A549 (cell line): ENCODE data around the gene SCN3B. TPM values are rescaled to one million over a fixed set of nuclear protein-coding genes. Genes with fewer than 3 reads are reported as not detected.

Experiments used
- ATAC-seq, 2 experiments: fragments of 200-7000 bp in 1 of 2; fragments of >200 bp in 1 of 2; cut with Nextera tagmentation in 1 of 2; cut with Tn5 transposase in 1 of 2; 3 replicates each; pipeline versions ENCODE4 v1.8.0 to v1.9.1; 2018 to 2020; ENCODE audit warnings: mild to moderate bottlenecking in 1 of 2, moderate library complexity in 1 of 2
- CTCF ChIA-PET: fragments of 300-600 bp; sonication (Branson Sonifier 250); formaldehyde crosslinking; extraction: SDS; loops from one replicate; lab custom pipeline; 2021; ENCODE audit warnings: antibody characterized with exemption, inconsistent platforms; lab: Yijun Ruan, JAX
- POLR2A ChIA-PET: fragments of 350-600 bp; formaldehyde crosslinking; extraction: SDS; loops from one replicate; lab custom pipeline; 2021; ENCODE audit warnings: antibody characterized with exemption, inconsistent platforms; lab: Yijun Ruan, JAX
- DNase-seq, 2 experiments: peaks; one replicate each; pipeline versions ENCODE4 v3.0.0 to v3.0.0-alpha.2; 2011 to 2016; ENCODE audit warnings: low read depth in 1 of 2, low spot score in 1 of 2
- FAIRE-seq: peaks from 2 replicates; lab custom pipeline; 2011; peaks lifted over from hg19 to GRCh38; lab: Jason Lieb, UNC
- H3K27ac ChIP-seq, 2 experiments: fragments of >200 bp; sonication (Bioruptor Twin); formaldehyde crosslinking; 3 replicates each; pipeline ENCODE4 v1.5.1; 2016 to 2017
- H3K4me1 ChIP-seq: fragments of >200 bp; sonication (Bioruptor Twin); formaldehyde crosslinking; 3 replicates; pipeline ENCODE4 v1.6.1; 2016
- H3K4me2 ChIP-seq: fragments of >200 bp; sonication (Bioruptor Twin); formaldehyde crosslinking; 3 replicates; pipeline ENCODE4 v1.6.1; 2016
- H3K4me3 ChIP-seq: fragments of >200 bp; sonication (Bioruptor Twin); formaldehyde crosslinking; 3 replicates; pipeline ENCODE4 v1.5.1; 2016
- H3K9me3 ChIP-seq: fragments of >200 bp; sonication (Bioruptor Twin); formaldehyde crosslinking; 3 replicates; pipeline ENCODE4 v1.6.1; 2016
- CBX8 ChIP-seq: fragments of 200-600 bp; sonication (generic); IDR thresholded peaks from 2 replicates; pipeline ENCODE4 v1.6.1; 2016
- CEBPB ChIP-seq, 2 experiments: fragments of >200 bp in 1 of 2; sonication (Bioruptor Twin) in 1 of 2; formaldehyde crosslinking in 1 of 2; IDR thresholded peaks; 2 replicates each; pipeline ENCODE4 v1.6.1; 2012 to 2016
- CHD2 ChIP-seq: fragments of 150-350 bp; IDR thresholded peaks from 2 replicates; pipeline ENCODE4 v1.6.1; 2014; ENCODE audit warnings: low read length; ENCODE audit not compliant: partially characterized antibody
- ELK1 ChIP-seq: fragments of 150-350 bp; IDR thresholded peaks from 2 replicates; pipeline ENCODE4 v1.6.1; 2014; ENCODE audit warnings: low read depth, mild to moderate bottlenecking, low read length
- FOSB ChIP-seq: fragments of 250-450 bp; sonication (Bioruptor Pico); IDR thresholded peaks from 2 replicates; pipeline ENCODE4 v1.5.0; 2020; ENCODE audit warnings: mild to moderate bottlenecking, moderate library complexity
- HDAC2 ChIP-seq: fragments of 200-600 bp; sonication (generic); IDR thresholded peaks from 2 replicates; pipeline ENCODE4 v1.6.1; 2016
- HOXA7 ChIP-seq: fragments of 250-450 bp; sonication (Bioruptor Pico); IDR thresholded peaks from 2 replicates; pipeline ENCODE4 v1.5.0; 2020; ENCODE audit warnings: mild to moderate bottlenecking, moderate library complexity
- HOXB13 ChIP-seq: fragments of 250-450 bp; sonication (Bioruptor Pico); IDR thresholded peaks from 2 replicates; pipeline ENCODE4 v1.5.0; 2020; ENCODE audit warnings: low read depth, mild to moderate bottlenecking, moderate library complexity
- HOXB5 ChIP-seq: fragments of 250-450 bp; sonication (Bioruptor Pico); IDR thresholded peaks from 2 replicates; pipeline ENCODE4 v1.5.0; 2020; ENCODE audit warnings: mild to moderate bottlenecking, moderate library complexity
- POLR2A ChIP-seq: IDR thresholded peaks from 2 replicates; pipeline ENCODE4 v1.6.1; 2012; ENCODE audit warnings: mild to moderate bottlenecking, low read length
- POLR2AphosphoS2 ChIP-seq: conservative IDR thresholded peaks from 2 replicates; pipeline ENCODE4 v1.6.1; 2012; ENCODE audit warnings: low read length, improper control_type of control experiment, inconsistent platforms
- RCOR1 ChIP-seq: fragments of 150-350 bp; IDR thresholded peaks from 2 replicates; pipeline ENCODE4 v1.6.1; 2014; ENCODE audit warnings: antibody characterized with exemption, low read length, low read depth
- RFX5 ChIP-seq: fragments of 450-650 bp; IDR thresholded peaks from 2 replicates; pipeline ENCODE4 v1.7.1; 2014; ENCODE audit warnings: antibody characterized with exemption, mild to moderate bottlenecking, moderate library complexity
- SMC3 ChIP-seq: fragments of >200 bp; sonication (Bioruptor Twin); formaldehyde crosslinking; IDR thresholded peaks from 3 replicates; pipeline ENCODE4 v1.6.1; 2018; ENCODE audit warnings: inconsistent platforms
- TP53 ChIP-seq: fragments of 250-450 bp; sonication (Bioruptor Pico); IDR thresholded peaks from 2 replicates; pipeline ENCODE4 v1.5.0; 2021; ENCODE audit warnings: mild to moderate bottlenecking, moderate library complexity
- ZC3H11A ChIP-seq: fragments of 450-650 bp; IDR thresholded peaks from 2 replicates; pipeline ENCODE4 v1.6.1; 2014; ENCODE audit warnings: antibody characterized with exemption, mild to moderate bottlenecking
- ZNF302 ChIP-seq: fragments of 250-450 bp; sonication (Bioruptor Pico); IDR thresholded peaks from 2 replicates; pipeline ENCODE4 v1.9.0; 2021; ENCODE audit warnings: inconsistent platforms, mild to moderate bottlenecking, moderate library complexity
- ZSCAN20 ChIP-seq: fragments of 250-450 bp; sonication (Bioruptor Pico); IDR thresholded peaks from 2 replicates; pipeline ENCODE4 v1.8.0; 2022; ENCODE audit warnings: mild to moderate bottlenecking, moderate library complexity
- WGBS: methylation state at CpG from one replicate; pipeline ENCODE4 v1.1.6; 2017; ENCODE audit errors: missing lambda C conversion rate; 5-methylcytosine and 5-hydroxymethylcytosine counted together
- polyA plus RNA-seq, 4 experiments: library from polyadenylated mRNA; depleted of rRNA in 3 of 4; stranded (reverse); fragments of >200 nt; fragmentation: RNase III in 1 of 4; extraction: RNeasy Plus Mini Kit Qiagen cat#74134 plus additional on column Dnase treatment in 1 of 4; gene quantifications; 2 replicates in 3 of 4; 3 replicates in 1 of 4; pipeline ENCODE4 v1.2.3, GENCODE V29; 2011 to 2017
- TF ChIP-seq, protein P1 (sequence below): fragments of 250-450 bp; sonication (Bioruptor Pico); IDR thresholded peaks from 2 replicates; pipeline ENCODE4 v1.5.0; 2020; ENCODE audit warnings: low read depth, mild to moderate bottlenecking, moderate library complexity
- TF ChIP-seq, protein P2 (sequence below): IDR thresholded peaks from 2 replicates; pipeline ENCODE4 v1.6.1; 2012
- TF ChIP-seq, protein P3 (sequence below): fragments of >200 bp; sonication (Bioruptor Twin); formaldehyde crosslinking; IDR thresholded peaks from 2 replicates; pipeline ENCODE4 v1.6.1; 2016
- TF ChIP-seq, protein P4 (sequence below): IDR thresholded peaks from 2 replicates; pipeline ENCODE4 v1.6.1; 2012; ENCODE audit warnings: low read depth, borderline replicate concordance

SCN3B gene
- polyA plus RNA-seq, 2 of the 4 experiments (the other 2 are of a cell fraction), result 0.18 to 0.37 TPM

DNA sequence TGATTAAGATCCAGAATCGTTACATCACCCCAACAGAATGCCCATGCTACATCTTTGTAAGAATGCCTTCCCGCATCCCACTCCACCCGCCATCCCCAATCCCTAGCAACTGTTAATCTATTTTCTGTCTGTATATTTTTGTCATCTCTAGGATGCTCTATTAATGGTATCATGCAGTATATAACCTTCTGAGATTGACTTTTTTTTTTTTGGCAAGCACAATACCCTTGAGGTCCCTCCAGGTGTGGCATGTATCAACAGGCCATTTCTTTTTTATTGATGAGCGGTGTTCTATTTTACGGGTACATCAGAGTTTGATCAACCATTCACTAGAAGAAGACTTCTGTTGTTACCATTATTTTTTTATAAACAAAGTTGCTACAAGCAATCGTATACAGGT, 30.2 kb upstream of the SCN3B start:
- POLR2A ChIA-PET, result no interaction called here
- H3K4me2 ChIP-seq, result no peak overlapping the region
- H3K4me1 ChIP-seq, result no peaks in the 10 kb centered on the region
- FAIRE-seq (no peak), ATAC-seq (no peak), DNase-seq (no peak)
- H3K27ac ChIP-seq, result no peak overlapping the region
- TF ChIP-seq RCOR1, result no peak
- TF ChIP-seq FOSB (CRISPR knock-in tag), result no peak
- no peak for TF ChIP-seq ZSCAN20 (CRISPR knock-in tag)
- no peak for TF ChIP-seq CBX8
- no peak for TF ChIP-seq ELK1
- CTCF ChIA-PET, result interaction anchor here (1.8 kb wide), 1 partner anchor 44 kb away, joined by 9 read pairs; no protein-coding TSS in a partner anchor
- no peak overlapping the region for H3K4me3 ChIP-seq
- H3K9me3 ChIP-seq, result no peaks in the 10 kb centered on the region
- WGBS, result 46% methylated on average over 6 of the region's 6 CpGs

- Histone ChIP-seq H3K4me3 (no peak overlapping the region), H3K9me3 (no peaks in the 10 kb centered on the region), H3K4me2 (no peak overlapping the region), H3K27ac (no peak overlapping the region)
- FAIRE-seq, result no peak
- 7% methylated on average over 8 of the region's 8 CpGs for WGBS
- CTCF ChIA-PET, result no interaction called here
- DNase-seq, result no peak
- no peak for ATAC-seq
- POLR2A ChIA-PET, result no interaction called here
- TF ChIP-seq HOXB13 (no peak), ZC3H11A (no peak), ZNF302 (CRISPR knock-in tag) (no peak), HOXA7 (CRISPR knock-in tag) (no peak), FOSB (CRISPR knock-in tag) (no peak), ZSCAN20 (CRISPR knock-in tag) (no peak), POLR2AphosphoS2 (no peak), SMC3 (no peak), TP53 (CRISPR knock-in tag) (no peak), HOXB5 (no peak), HDAC2 (no peak), CEBPB (IDR thresholded peaks at IDR 0.05) (no peak), POLR2A (no peak), CHD2 (no peak), RFX5 (no peak)
- TF ChIP-seq, protein P1, sequence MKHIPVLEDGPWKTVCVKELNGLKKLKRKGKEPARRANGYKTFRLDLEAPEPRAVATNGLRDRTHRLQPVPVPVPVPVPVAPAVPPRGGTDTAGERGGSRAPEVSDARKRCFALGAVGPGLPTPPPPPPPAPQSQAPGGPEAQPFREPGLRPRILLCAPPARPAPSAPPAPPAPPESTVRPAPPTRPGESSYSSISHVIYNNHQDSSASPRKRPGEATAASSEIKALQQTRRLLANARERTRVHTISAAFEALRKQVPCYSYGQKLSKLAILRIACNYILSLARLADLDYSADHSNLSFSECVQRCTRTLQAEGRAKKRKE (CRISPR knock-in tag), result no peak
- TF ChIP-seq, protein P2, sequence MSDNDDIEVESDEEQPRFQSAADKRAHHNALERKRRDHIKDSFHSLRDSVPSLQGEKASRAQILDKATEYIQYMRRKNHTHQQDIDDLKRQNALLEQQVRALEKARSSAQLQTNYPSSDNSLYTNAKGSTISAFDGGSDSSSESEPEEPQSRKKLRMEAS, result no peak
- TF ChIP-seq, protein P3, sequence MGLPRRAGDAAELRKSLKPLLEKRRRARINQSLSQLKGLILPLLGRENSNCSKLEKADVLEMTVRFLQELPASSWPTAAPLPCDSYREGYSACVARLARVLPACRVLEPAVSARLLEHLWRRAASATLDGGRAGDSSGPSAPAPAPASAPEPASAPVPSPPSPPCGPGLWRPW, result no peak
- TF ChIP-seq, protein P4, sequence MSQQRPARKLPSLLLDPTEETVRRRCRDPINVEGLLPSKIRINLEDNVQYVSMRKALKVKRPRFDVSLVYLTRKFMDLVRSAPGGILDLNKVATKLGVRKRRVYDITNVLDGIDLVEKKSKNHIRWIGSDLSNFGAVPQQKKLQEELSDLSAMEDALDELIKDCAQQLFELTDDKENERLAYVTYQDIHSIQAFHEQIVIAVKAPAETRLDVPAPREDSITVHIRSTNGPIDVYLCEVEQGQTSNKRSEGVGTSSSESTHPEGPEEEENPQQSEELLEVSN, result no peak
- TF ChIP-seq, all 56 proteins: peak for 0
- H3K4me1 ChIP-seq, result no peaks in the 10 kb centered on the region
Observed at GRCh38 chr11:123683428-123684170, 29.2 kb upstream of the SCN3B start.
